Muscle of leg (tissue), 16 donors: ENCODE data around the gene CCDC102B. TPM values are rescaled to one million over a fixed set of nuclear protein-coding genes. Genes with fewer than 3 reads are reported as not detected.

Source experiments
- DNase-seq: peaks from one replicate; pipeline ENCODE4 v3.0.0; 2013
- H3K27ac ChIP-seq: one replicate; pipeline ENCODE4 v1.5.1; 2013; ENCODE audit warnings: mild to moderate bottlenecking, low read length, control low read depth
- H3K27me3 ChIP-seq: one replicate; pipeline ENCODE4 v1.6.1; 2013; ENCODE audit warnings: low read length; ENCODE audit not compliant: control insufficient read depth, insufficient read depth
- H3K36me3 ChIP-seq: one replicate; pipeline ENCODE4 v1.6.1; 2013; ENCODE audit warnings: low read length; ENCODE audit not compliant: control insufficient read depth, insufficient read depth
- H3K4me1 ChIP-seq: one replicate; pipeline ENCODE4 v1.6.1; 2013; ENCODE audit warnings: low read length; ENCODE audit not compliant: control insufficient read depth, insufficient read depth
- H3K4me3 ChIP-seq: one replicate; pipeline ENCODE4 v1.5.1; 2013; ENCODE audit warnings: low read length, control low read depth
- H3K9me3 ChIP-seq: replicated peaks from 2 replicates; pipeline ENCODE4 v1.6.1; 2013; ENCODE audit warnings: low read depth, low read length; ENCODE audit not compliant: control insufficient read depth
- WGBS: methylation state at CpG from one replicate; pipeline ENCODE4 v1.1.5; 2013; ENCODE audit warnings: missing lambda C conversion rate; ENCODE audit not compliant: insufficient coverage; 5-methylcytosine and 5-hydroxymethylcytosine counted together
- long read RNA-seq, 11 donors: transcript quantifications; one replicate each; lab custom pipeline, GENCODE V29; 2026
- polyA plus RNA-seq, 8 donors: library from polyadenylated mRNA; unstranded; fragments of 120-200 nt; gene quantifications; one replicate each; pipeline versions ENCODE4 v1.2.1 to v1.2.3, GENCODE V29; 2013; ENCODE audit warnings: inconsistent platforms in 1 of 8, low replicate concordance in 1 of 8; ENCODE audit not compliant: insufficient read length in 8 of 8, insufficient read depth in 1 of 8
- total RNA-seq: library from RNA; stranded (reverse); fragments of 120-200 nt; gene quantifications from one replicate; pipeline ENCODE4 v1.2.4, GENCODE V29; 2013

The CCDC102B gene
- total RNA-seq, result 30.9 TPM
- polyA plus RNA-seq, result 10 to 100 TPM in 5 of 8 donors, 1 to 10 TPM in 3; 8.2 to 17.0 (median 11.4) TPM
- long read RNA-seq, donor 1, result 0 reads
- long read RNA-seq, donor 2, result 0 reads
- long read RNA-seq, donor 3, result 0 reads
- long read RNA-seq, donor 4, partial matches to known transcripts, result 0 of 1 reads
- long read RNA-seq, donor 4, other reads (novel, unspliced or antisense), result 0 of 1 reads
- long read RNA-seq, donor 5, partial matches to known transcripts, result 0 of 8 reads
- long read RNA-seq, donor 5, other reads (novel, unspliced or antisense), result 5 of 8 reads
- long read RNA-seq, donor 6, partial matches to known transcripts, result 0 of 1 reads
- long read RNA-seq, donor 6, other reads (novel, unspliced or antisense), result 0 of 1 reads
- long read RNA-seq, donor 7, partial matches to known transcripts, result 0 of 2 reads
- long read RNA-seq, donor 7, other reads (novel, unspliced or antisense), result 0 of 2 reads
- long read RNA-seq, donor 8, partial matches to known transcripts, result 0 of 1 reads
- long read RNA-seq, donor 8, other reads (novel, unspliced or antisense), result 0 of 1 reads
- long read RNA-seq, donor 9, partial matches to known transcripts, result 0 of 2 reads
- long read RNA-seq, donor 9, other reads (novel, unspliced or antisense), result 0 of 2 reads
- long read RNA-seq, donor 10, result 0 reads
- long read RNA-seq, donor 11, result 0 reads

DNA sequence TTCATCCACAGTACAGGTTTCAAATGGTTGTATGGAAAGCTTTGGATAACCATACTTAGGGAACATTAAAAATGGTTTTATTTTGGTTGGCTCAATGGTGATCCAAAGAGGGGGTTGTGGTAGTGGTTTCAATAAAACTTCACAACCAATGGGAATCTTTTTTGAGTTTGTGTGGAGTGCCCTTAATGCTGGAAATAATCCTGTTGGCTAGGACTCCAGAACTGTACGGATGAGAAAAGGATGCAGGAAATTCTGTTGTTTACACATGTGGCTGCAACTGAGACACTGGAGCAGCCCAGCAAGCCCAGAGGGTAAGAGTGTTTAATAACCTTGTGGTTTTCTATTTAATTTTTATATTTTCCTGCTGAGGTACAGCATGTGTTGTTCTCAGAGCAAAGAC, at the start of gene CCDC102B:
CCDC102B (plus strand) TSS at position 210 of the 400 bp plus-strand sequence. CDS start 38,684 bp downstream, outside the sequence.
- no peaks in the 10 kb centered on the region for H3K4me1 ChIP-seq
- peak within 1 kb of the TSS; percentile 60 for H3K27ac ChIP-seq
- H3K27me3 ChIP-seq, result no peaks in the 10 kb centered on the region

DNA sequence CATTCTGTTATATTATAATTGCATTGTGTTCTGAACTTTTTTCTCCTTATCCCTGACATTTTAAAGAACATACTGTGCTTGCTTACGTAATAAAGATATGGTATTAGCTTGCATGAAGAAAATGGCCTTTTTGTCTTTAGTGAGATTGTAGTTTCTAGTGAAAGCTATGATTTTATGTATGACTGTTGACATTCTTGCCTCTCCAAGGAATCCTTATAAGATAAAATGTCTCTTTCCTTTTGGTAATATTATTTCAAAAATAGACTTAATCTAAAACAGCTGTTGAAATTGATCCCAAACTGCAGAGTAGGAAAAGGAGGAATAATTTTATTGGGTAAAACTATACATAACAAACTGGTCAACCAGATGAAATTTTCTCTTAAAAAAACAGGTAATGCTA, 40.8 kb upstream of the CCDC102B start:
- no peaks in the 10 kb centered on the region for H3K27me3 ChIP-seq
- no peaks in the 10 kb centered on the region for H3K4me1 ChIP-seq
- H3K36me3 ChIP-seq, result no peaks in the 10 kb centered on the region
- H3K4me3 ChIP-seq, result no peak overlapping the region
- no peak overlapping the region for H3K27ac ChIP-seq
- H3K9me3 ChIP-seq, result peaks cover 8% of the 10 kb centered on the region
- no CpG with 5 or more reads among the region's 1 CpG for WGBS
- peak; percentile 93 for DNase-seq

More for the DNA sequence above, at the start of gene CCDC102B:
- WGBS, result 20% methylated on average over 1 of the region's 1 CpG
- H3K9me3 ChIP-seq, result no peaks in the 10 kb centered on the region
- H3K36me3 ChIP-seq, result no peaks in the 10 kb centered on the region
- peak within 1 kb of the TSS; percentile 11 for H3K4me3 ChIP-seq
- DNase-seq, result peak; percentile 78

DNA sequence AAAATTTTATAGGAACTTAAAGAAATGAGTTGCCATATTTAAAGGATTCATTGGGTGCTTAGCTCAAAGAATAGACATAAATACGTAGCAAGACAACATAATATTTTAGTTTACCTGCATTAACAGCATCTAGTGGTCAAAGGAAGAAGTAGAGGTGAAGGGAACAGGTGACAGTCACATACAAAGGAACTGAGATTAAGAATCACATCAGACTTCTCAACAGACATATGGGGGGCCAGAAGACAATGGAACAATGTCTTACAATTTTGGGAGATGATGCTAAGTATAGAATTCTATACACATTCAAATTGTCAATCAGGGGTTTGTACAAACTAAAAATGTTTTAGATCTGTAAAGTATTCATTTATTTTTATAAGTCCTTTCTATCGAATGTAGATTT, 38.6 kb upstream of the CCDC102B start:
- H3K27me3 ChIP-seq, result no peaks in the 10 kb centered on the region

GRCh38 chr18:68763083-68763482, 34.8 kb upstream of the CCDC102B start:
- no peak overlapping the region for H3K27ac ChIP-seq
- H3K36me3 ChIP-seq, result no peaks in the 10 kb centered on the region
- H3K4me3 ChIP-seq, result no peak overlapping the region
- no peaks in the 10 kb centered on the region for H3K27me3 ChIP-seq
- DNase-seq, result peak; percentile 21
- no peaks in the 10 kb centered on the region for H3K4me1 ChIP-seq
- peaks cover 8% of the 10 kb centered on the region for H3K9me3 ChIP-seq
- no CpG with 5 or more reads among the region's 2 CpGs for WGBS

More for the DNA sequence above, 38.6 kb upstream of the CCDC102B start:
- no CpG with 5 or more reads among the region's 2 CpGs for WGBS
- Histone ChIP-seq H3K4me1 (no peaks in the 10 kb centered on the region), H3K9me3 (peaks cover 8% of the 10 kb centered on the region), H3K36me3 (no peaks in the 10 kb centered on the region), H3K27ac (no peak overlapping the region), H3K4me3 (no peak overlapping the region)
- no peak for DNase-seq

DNA sequence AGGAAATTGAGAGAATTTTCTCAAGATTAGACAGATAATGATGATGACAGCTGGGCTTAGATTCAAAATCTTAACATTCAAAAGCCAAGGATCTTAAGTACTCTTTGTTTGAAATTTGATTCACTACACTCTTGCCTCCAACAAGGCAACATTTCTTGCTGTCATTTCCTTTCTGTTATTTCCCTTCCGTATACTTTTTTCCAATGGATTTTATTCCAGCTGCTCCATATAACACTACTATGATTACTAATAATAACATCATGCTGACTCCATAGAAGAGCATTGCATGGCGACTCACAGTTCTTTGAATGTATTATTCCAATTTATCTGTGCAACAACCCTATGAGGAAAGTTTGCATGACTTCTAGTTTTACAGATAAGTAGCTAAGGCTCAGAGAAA, 33.9 kb upstream of the CCDC102B start:
- no peak overlapping the region for H3K27ac ChIP-seq
- H3K36me3 ChIP-seq, result no peaks in the 10 kb centered on the region
- H3K27me3 ChIP-seq, result no peaks in the 10 kb centered on the region
- no peak overlapping the region for H3K4me3 ChIP-seq
- DNase-seq, result no peak
- H3K4me1 ChIP-seq, result no peaks in the 10 kb centered on the region
- H3K9me3 ChIP-seq, result peaks cover 8% of the 10 kb centered on the region
- WGBS, result no CpG with 5 or more reads among the region's 2 CpGs

DNA sequence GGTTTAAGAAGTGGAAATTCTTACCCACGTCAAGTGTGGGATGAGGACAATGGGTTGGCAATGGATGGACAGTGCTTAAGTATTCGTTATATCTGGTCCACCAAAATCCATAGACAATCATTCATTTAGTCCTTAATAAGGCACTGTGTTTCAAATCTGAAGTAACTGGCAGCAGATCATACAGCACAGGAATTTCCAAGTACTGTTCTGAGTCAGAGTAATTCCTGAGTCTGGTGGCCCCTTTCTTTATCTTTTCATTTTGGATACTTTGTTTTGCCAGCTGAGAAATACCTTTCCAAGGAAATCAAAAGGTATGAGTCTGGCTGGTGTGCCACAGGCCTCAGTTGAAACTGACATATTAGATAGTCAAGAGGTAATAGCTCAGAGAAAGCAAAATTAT, 31.4 kb upstream of the CCDC102B start:
- no peaks in the 10 kb centered on the region for H3K4me1 ChIP-seq
- no CpG with 5 or more reads among the region's 2 CpGs for WGBS
- H3K27ac ChIP-seq, result no peak overlapping the region
- no peak for DNase-seq
- no peaks in the 10 kb centered on the region for H3K36me3 ChIP-seq
- H3K4me3 ChIP-seq, result no peak overlapping the region
- no peaks in the 10 kb centered on the region for H3K27me3 ChIP-seq
- H3K9me3 ChIP-seq, result no peaks in the 10 kb centered on the region

DNA sequence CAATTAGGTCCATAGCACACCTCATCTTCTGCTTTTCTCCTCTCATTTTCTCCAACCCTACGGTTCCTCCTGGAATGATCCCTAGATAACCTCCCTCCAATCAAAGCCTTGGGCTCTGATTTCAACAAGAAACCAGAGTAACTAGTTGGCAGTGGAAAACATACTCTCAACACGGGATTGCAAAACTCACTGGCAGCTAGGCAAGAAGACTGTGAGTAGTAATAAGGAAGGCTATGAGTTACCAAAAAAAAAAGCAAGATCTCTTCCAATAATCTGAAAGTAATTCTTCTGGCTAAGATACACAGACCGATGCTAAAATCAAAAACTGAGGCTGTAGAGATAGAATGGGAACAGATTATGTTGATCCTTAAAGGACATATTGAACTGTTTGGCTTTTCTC, 28.4 kb upstream of the CCDC102B start:
- H3K4me1 ChIP-seq, result no peaks in the 10 kb centered on the region
- no peaks in the 10 kb centered on the region for H3K9me3 ChIP-seq
- peak; percentile 64 for DNase-seq
- 50% methylated on average over 1 of the region's 3 CpGs for WGBS
- H3K27me3 ChIP-seq, result no peaks in the 10 kb centered on the region
- no peaks in the 10 kb centered on the region for H3K36me3 ChIP-seq
- H3K4me3 ChIP-seq, result no peak overlapping the region
- H3K27ac ChIP-seq, result no peak overlapping the region

- no peaks in the 10 kb centered on the region for H3K27me3 ChIP-seq
- DNase-seq, result peak; percentile 30
- no peak overlapping the region for H3K27ac ChIP-seq
- no CpG with 5 or more reads among the region's 2 CpGs for WGBS
- no peak overlapping the region for H3K4me3 ChIP-seq
- H3K4me1 ChIP-seq, result no peaks in the 10 kb centered on the region
- no peaks in the 10 kb centered on the region for H3K36me3 ChIP-seq
- no peaks in the 10 kb centered on the region for H3K9me3 ChIP-seq
These were observed 25.6 kb upstream of the CCDC102B start for GRCh38 chr18:68772268-68772667.

DNA sequence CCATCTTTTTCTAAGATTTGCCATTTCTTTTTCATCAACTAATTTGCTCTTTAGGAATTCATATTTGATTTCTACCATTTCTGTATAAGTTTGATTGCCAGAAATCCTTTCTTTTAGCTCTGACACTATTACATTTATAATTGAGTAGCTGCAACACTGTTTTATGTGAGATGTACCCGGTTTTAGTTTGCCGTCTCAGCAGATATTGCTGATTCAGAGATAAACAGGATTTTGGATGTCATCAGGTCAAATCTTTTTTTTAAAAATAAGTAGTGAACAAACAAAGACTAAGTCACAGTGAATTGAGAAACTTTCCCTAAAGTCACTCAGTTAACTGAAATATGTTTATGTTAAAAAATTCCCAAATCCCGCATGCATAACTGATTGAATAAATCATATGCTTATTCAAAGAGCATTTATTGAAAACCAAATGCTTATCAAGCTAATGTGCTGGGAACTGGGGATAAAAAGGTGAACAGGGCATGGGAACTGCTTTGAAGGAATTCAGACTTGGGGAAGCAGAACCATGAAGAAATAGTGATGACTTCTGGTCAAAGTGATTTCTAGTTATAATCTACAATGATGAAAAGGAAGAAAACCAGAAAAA, 19.5 kb upstream of the CCDC102B start:
- Histone ChIP-seq H3K36me3 (no peaks in the 10 kb centered on the region), H3K4me3 (no peak overlapping the region), H3K27me3 (no peaks in the 10 kb centered on the region), H3K9me3 (no peaks in the 10 kb centered on the region), H3K27ac (no peak overlapping the region), H3K4me1 (no peaks in the 10 kb centered on the region)
- no CpG with 5 or more reads among the region's 3 CpGs for WGBS
- no peak for DNase-seq

- no peaks in the 10 kb centered on the region for H3K36me3 ChIP-seq
- H3K27ac ChIP-seq, result no peak overlapping the region
- no peaks in the 10 kb centered on the region for H3K9me3 ChIP-seq
- no peak overlapping the region for H3K4me3 ChIP-seq
- H3K27me3 ChIP-seq, result no peaks in the 10 kb centered on the region
- no peak for DNase-seq
- no peaks in the 10 kb centered on the region for H3K4me1 ChIP-seq
- WGBS, result no CpG with 5 or more reads among the region's 3 CpGs
These were observed 18.7 kb upstream of the CCDC102B start for GRCh38 chr18:68779169-68779568.
